ENCODE results near the gene FAM53A.

Gene FAM53A

DNA sequence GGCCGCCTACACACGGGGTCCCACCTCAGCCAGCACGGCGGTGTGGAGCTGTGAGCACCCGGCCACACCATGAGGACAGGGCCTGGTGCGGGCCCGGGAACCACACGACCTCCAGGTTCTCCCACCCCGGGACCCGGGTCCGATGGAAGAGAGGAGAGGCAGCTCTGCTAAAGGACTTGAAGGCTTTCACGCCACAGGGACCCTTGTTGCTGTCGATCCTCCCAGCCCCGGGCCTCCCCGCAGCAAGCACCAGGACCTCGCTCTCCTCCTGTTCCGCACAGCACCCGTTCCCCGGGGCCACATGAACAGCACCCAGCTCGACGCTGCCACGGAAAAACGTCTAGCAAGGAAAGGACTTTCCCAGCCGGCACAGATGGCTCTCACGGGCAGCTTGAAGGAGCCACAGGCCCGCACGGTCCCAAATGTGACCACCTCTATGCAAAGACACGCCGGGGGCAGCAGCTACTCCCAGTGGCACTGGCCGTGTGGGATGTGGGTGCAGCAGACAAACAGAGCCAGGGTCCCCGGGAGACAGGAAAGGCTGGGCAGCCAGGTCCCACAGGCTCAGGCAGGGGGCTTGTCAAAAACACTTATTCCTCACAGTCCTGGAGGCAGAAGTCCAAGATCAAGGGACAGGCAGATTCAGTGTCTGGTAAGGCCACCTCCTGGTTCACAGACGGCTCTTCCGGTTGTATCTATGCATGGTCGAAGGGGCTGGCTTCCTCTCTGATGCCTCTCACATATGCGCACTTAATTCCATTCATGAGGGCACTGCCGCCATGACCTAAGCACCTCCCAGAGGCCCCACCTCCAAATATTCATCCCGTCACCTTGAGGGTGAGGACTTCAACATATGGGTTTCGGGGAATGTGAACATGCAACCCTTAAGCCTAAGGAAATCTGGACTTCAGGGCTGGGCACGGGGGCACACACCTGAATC is 24.7 kb downstream of the FAM53A start:
- TF ChIP-seq CTCF (IDR thresholded peaks at IDR 0.05) (no peak), ZFX (IDR thresholded peaks at IDR 0.05; ENCODE audit: borderline replicate concordance) (no peak)
- no peak overlapping the region for H3K27ac ChIP-seq

DNA sequence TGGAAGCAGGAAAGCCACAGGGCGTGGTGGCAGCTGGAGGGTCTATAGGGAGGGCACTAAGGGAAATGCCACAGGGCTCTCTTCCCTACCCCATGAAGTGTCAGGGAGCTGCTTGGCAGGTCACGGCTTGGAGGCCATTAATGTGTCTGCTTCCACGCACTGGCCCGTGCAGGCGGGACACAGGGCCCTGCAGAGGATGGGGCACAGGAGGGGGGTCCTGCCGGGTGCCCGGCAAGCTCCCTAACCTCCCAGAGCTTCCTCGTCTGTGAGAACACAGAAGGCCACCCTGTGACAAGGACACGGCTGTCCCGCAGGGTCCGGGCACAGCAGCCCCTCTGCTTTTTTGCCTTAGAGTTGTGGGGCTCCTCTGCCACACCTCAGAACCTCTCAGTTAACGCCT is 25.5 kb downstream of the FAM53A start:
- no peak overlapping the region for H3K27ac ChIP-seq
- no peak for TF ChIP-seq ZFX (IDR thresholded peaks at IDR 0.05; ENCODE audit: borderline replicate concordance)
- no peak for TF ChIP-seq CTCF (IDR thresholded peaks at IDR 0.05)

DNA sequence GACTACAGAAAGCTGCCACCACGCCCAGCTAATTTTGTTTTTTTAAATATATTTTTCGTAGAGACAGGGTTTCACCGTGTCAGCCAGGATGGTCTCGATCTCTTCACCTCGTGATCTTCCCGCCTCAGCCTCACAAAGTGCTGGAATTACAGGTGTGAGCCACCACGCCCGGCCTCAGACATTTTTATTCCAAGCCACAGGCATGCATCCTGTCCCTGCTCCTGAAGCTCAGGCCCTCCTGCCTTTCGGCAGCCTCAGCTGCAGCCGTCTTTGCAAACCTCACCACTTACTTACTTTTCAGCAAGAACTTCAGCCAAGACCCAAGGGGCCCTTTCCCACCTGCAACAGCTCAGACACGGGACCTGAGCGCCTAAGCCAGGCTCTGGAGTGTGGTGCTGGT is 26.0 kb downstream of the FAM53A start:
- no peak for TF ChIP-seq CTCF (IDR thresholded peaks at IDR 0.05)
- no peak overlapping the region for H3K27ac ChIP-seq

DNA sequence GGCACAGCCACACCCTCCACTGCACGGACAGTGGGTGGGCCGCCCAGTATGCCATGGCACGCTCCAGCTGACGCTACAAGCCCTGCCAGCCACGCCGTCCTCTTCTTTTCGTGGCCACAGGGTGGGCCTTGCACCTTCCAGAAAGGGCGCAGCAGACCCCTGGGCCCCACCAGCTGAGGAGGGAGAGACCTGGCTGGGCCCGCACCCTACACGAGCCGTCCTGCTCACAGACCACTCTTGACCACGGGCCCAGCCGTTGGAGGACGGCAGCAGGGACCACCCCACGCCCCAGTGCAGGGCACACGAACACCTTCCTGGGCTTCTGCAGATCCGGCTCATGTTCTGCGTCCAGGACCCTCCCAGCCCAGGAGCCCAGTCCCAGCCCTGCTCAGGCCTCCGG is 27.1 kb downstream of the FAM53A start:
- TF ChIP-seq CTCF (IDR thresholded peaks at IDR 0.05) (no peak), ZFX (IDR thresholded peaks at IDR 0.05; ENCODE audit: borderline replicate concordance) (no peak)
- H3K27ac ChIP-seq: no peak overlapping the region

DNA sequence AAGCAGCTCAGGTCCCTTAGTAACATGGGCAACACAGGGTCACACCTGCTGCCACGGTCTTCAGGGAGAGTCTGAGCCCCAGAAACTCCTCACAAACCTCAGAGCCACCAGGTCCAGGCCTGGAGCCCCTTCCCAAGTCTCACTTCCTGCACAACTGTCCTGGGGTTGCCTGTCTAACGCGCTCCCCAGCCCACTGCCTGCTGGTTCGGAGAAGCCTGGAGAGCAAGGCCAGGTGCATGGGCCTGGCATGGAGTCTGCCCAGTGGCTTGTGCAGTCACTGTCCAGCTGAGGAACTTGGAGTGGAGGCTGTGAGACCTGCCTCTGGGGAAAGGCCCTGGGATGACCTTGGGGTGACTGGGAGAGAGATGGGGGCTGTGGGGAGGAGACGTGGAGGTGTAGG is 28.0 kb downstream of the FAM53A start:
- H3K27ac ChIP-seq: no peak overlapping the region
- TF ChIP-seq ZFX (IDR thresholded peaks at IDR 0.05; ENCODE audit: borderline replicate concordance) (no peak), CTCF (IDR thresholded peaks at IDR 0.05) (no peak)

GRCh38 chr4:1655676-1656075 is 28.4 kb downstream of the FAM53A start:
- no peak overlapping the region for H3K27ac ChIP-seq
- TF ChIP-seq ZFX (IDR thresholded peaks at IDR 0.05; ENCODE audit: borderline replicate concordance) (no peak), CTCF (IDR thresholded peaks at IDR 0.05) (no peak)

GRCh38 chr4:1655081-1655480 is 29.0 kb downstream of the FAM53A start:
- no peak overlapping the region for H3K27ac ChIP-seq
- TF ChIP-seq ZFX (IDR thresholded peaks at IDR 0.05; ENCODE audit: borderline replicate concordance) (no peak), CTCF (IDR thresholded peaks at IDR 0.05) (no peak)
